ENCODE measurements around the gene KRTAP9-1. TPM values are rescaled to one million over a fixed set of nuclear protein-coding genes. Genes with fewer than 3 reads are reported as not detected.
"Not testable (repeated sequence)": the region's sequence is repeated elsewhere in the genome, so short reads cannot be mapped to it uniquely, and the experiment has no call there.

The KRTAP9-1 gene
- total RNA-seq, 1 donor from 2014 or later: not detected

- H3K27me3 Mint-ChIP-seq (ENCODE audit: unreplicated experiment): no peaks in the 10 kb centered on the region
- H3K4me1 Mint-ChIP-seq (ENCODE audit: unreplicated experiment): no peaks in the 10 kb centered on the region
- TF ChIP-seq CTCF (IDR thresholded peaks at IDR 0.05): no peak
- H3K4me3 Mint-ChIP-seq (ENCODE audit: unreplicated experiment): no peak overlapping the region
- H3K27ac Mint-ChIP-seq (ENCODE audit: unreplicated experiment): no peak overlapping the region
- peaks cover 7% of the 10 kb centered on the region for H3K36me3 Mint-ChIP-seq (ENCODE audit: unreplicated experiment)
- no peak for DNase-seq (ENCODE audit: extremely low spot score, unreplicated experiment)
- peaks cover 12% of the 10 kb centered on the region for H3K9me3 Mint-ChIP-seq (ENCODE audit: unreplicated experiment)
Observed at GRCh38 chr17:41147531-41148204, 42.0 kb upstream of the KRTAP9-1 start.

- H3K27ac Mint-ChIP-seq (ENCODE audit: unreplicated experiment); H3K27me3 Mint-ChIP-seq (ENCODE audit: unreplicated experiment); H3K9me3 Mint-ChIP-seq (ENCODE audit: unreplicated experiment); DNase-seq (ENCODE audit: extremely low spot score, unreplicated experiment); H3K4me3 Mint-ChIP-seq (ENCODE audit: unreplicated experiment); H3K4me1 Mint-ChIP-seq (ENCODE audit: unreplicated experiment); H3K36me3 Mint-ChIP-seq (ENCODE audit: unreplicated experiment): not testable (repeated sequence)
Observed at GRCh38 chr17:41148971-41149651, 40.6 kb upstream of the KRTAP9-1 start.

- no peaks in the 10 kb centered on the region for H3K9me3 Mint-ChIP-seq (ENCODE audit: unreplicated experiment)
- no peaks in the 10 kb centered on the region for H3K27me3 Mint-ChIP-seq (ENCODE audit: unreplicated experiment)
- TF ChIP-seq CTCF (IDR thresholded peaks at IDR 0.05): no peak
Observed at GRCh38 chr17:41149652-41149985, 40.1 kb upstream of the KRTAP9-1 start, which contains the start of gene KRTAP4-5. TSS of gene KRTAP4-5 (minus strand) at chr17:41149825. CDS start at chr17:41149767, 58 bp downstream.

DNA sequence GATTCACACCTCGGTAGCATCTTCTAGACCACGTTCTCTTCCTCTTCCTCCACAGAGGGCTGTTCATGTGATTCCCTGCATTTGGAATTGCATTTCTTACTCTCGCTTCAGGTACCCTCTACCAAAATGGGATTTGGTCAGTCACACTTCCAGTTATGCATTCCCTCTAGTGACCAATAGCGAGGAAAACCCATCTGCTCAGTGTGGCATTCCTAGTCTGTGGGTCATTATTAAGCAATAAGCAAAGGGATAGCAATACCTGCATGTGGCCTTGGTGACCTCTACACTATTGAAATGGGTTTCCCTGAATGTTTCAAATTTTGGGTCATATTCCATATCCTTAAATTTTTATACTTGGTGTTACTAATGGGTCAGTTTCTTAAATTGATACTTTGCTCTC is 39.7 kb upstream of the KRTAP9-1 start:
- Mint-ChIP-seq H3K4me1 (ENCODE audit: unreplicated experiment) (no peaks in the 10 kb centered on the region), H3K27ac (ENCODE audit: unreplicated experiment) (no peak overlapping the region), H3K27me3 (ENCODE audit: unreplicated experiment) (no peaks in the 10 kb centered on the region), H3K9me3 (ENCODE audit: unreplicated experiment) (no peaks in the 10 kb centered on the region), H3K4me3 (ENCODE audit: unreplicated experiment) (no peak overlapping the region), H3K36me3 (ENCODE audit: unreplicated experiment) (no peaks in the 10 kb centered on the region)
- no peak for TF ChIP-seq CTCF (IDR thresholded peaks at IDR 0.05)
- DNase-seq (ENCODE audit: extremely low spot score, unreplicated experiment): no peak

More at GRCh38 chr17:41149652-41149985, 40.1 kb upstream of the KRTAP9-1 start, which contains the start of gene KRTAP4-5:
- Mint-ChIP-seq H3K4me1 (ENCODE audit: unreplicated experiment) (no peaks in the 10 kb centered on the region), H3K36me3 (ENCODE audit: unreplicated experiment) (no peaks in the 10 kb centered on the region), H3K27ac (ENCODE audit: unreplicated experiment) (no peak within 1 kb of the TSS), H3K4me3 (ENCODE audit: unreplicated experiment) (no peak within 1 kb of the TSS)
- DNase-seq (ENCODE audit: extremely low spot score, unreplicated experiment): no peak

DNA sequence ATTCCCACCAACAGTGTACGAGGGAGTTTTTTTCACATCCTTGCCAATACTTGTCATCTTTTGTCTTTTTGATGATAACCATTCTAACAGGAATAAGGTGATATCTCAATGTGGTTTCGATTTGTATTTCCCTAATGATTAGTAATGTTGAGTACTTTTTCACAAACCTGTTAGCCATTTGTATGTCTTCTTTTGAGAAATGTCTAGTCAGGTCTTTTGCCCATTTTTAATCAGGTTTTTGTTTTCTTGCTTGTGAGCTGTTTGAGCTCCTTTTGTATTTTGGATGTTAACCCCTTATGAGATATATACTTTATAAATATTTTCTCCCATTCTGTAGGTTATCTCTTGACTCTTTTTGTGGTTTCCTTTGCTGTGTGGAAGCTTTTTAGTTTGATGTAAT is 38.2 kb upstream of the KRTAP9-1 start:
- Mint-ChIP-seq H3K27me3 (ENCODE audit: unreplicated experiment) (no peaks in the 10 kb centered on the region), H3K4me1 (ENCODE audit: unreplicated experiment) (no peaks in the 10 kb centered on the region), H3K9me3 (ENCODE audit: unreplicated experiment) (no peaks in the 10 kb centered on the region), H3K36me3 (ENCODE audit: unreplicated experiment) (no peaks in the 10 kb centered on the region), H3K4me3 (ENCODE audit: unreplicated experiment) (no peak overlapping the region), H3K27ac (ENCODE audit: unreplicated experiment) (no peak overlapping the region)
- no peak for TF ChIP-seq CTCF (IDR thresholded peaks at IDR 0.05)
- DNase-seq (ENCODE audit: extremely low spot score, unreplicated experiment): no peak

Measured in osteocyte (in vitro differentiated cells).